GM19023 (cell line): ENCODE results near the gene SHD.

Experiments
- ATAC-seq: cut with Tn5 transposase; IDR thresholded peaks from one replicate; pipeline ENCODE4 v1.9.1; 2021; ENCODE audit warnings: mild to moderate bottlenecking, moderate library complexity; ENCODE audit not compliant: unreplicated experiment

The SHD gene

GRCh38 chr19:4297901-4298809 is 19.1 kb downstream of the SHD start:
- no peak for ATAC-seq

GRCh38 chr19:4298810-4299550 is 19.9 kb downstream of the SHD start:
- no peak for ATAC-seq

GRCh38 chr19:4300589-4300988 is 21.5 kb downstream of the SHD start:
- ATAC-seq: no peak

- no peak for ATAC-seq
Observed at GRCh38 chr19:4301590-4302242, 22.6 kb downstream of the SHD start.

GRCh38 chr19:4302243-4302640 is 23.2 kb downstream of the SHD start, which contains the start of gene TMIGD2:
TMIGD2 (minus strand) TSS chr19:4302389; CDS start chr19:4302385, 4 bp downstream.
- ATAC-seq: no peak

GRCh38 chr19:4303819-4304537 is 24.9 kb downstream of the SHD start:
- ATAC-seq: no peak

GRCh38 chr19:4304538-4305256 is 25.6 kb downstream of the SHD start, which contains the start of gene FSD1:
FSD1 (plus strand) TSS chr19:4304598; CDS start chr19:4304747, 149 bp downstream.
- ATAC-seq: no peak

- no peak for ATAC-seq
Observed at GRCh38 chr19:4305257-4305612, 26.2 kb downstream of the SHD start.

GRCh38 chr19:4305659-4306058 is 26.6 kb downstream of the SHD start:
- no peak for ATAC-seq

- ATAC-seq: no peak
Observed at GRCh38 chr19:4310247-4311121, 31.4 kb downstream of the SHD start.

GRCh38 chr19:4313847-4314490 is 34.9 kb downstream of the SHD start:
- ATAC-seq: no peak

GRCh38 chr19:4316956-4317355 is 37.9 kb downstream of the SHD start:
- ATAC-seq: no peak

GRCh38 chr19:4318460-4318859 is 39.4 kb downstream of the SHD start:
- no peak for ATAC-seq

GRCh38 chr19:4319067-4319718 is 40.1 kb downstream of the SHD start:
- no peak for ATAC-seq

- ATAC-seq: no peak
Observed at GRCh38 chr19:4320419-4320818, 41.4 kb downstream of the SHD start.

- ATAC-seq: no peak
Observed at GRCh38 chr19:4322942-4323665, 44.0 kb downstream of the SHD start.

- no peak for ATAC-seq
Observed at GRCh38 chr19:4323692-4324091, 44.6 kb downstream of the SHD start.
